ENCODE data around the gene SFR1. TPM values are rescaled to one million over a fixed set of nuclear protein-coding genes. Genes with fewer than 3 reads are reported as not detected.

Gene SFR1
- total RNA-seq, 1 experiment from 2014 or later = 4.3 TPM

- no peaks in the 10 kb centered on the region for H3F3A ChIP-seq (ENCODE audit: insufficient read depth, low read depth)
- no TSS peak for BruUV-seq (replicated peaks)
- no peaks in the 10 kb centered on the region for H3K9me2 ChIP-seq (ENCODE audit: insufficient read depth)
- no peaks in the 10 kb centered on the region for H3K4me1 ChIP-seq (replicated peaks; ENCODE audit: insufficient read depth)
- H3K9me3 ChIP-seq (ENCODE audit: insufficient read depth, low read depth) = no peaks in the 10 kb centered on the region
- no peak overlapping the region for H3K27ac ChIP-seq
- H3K27me3 ChIP-seq (ENCODE audit: insufficient read depth, low read depth) = no peaks in the 10 kb centered on the region
- no peak for DNase-seq
- H4K20me1 ChIP-seq (ENCODE audit: insufficient read depth) = no peaks in the 10 kb centered on the region
- no peaks in the 10 kb centered on the region for H3K79me2 ChIP-seq (ENCODE audit: low read depth)
- no peak overlapping the region for H3K4me2 ChIP-seq
- H3K36me3 ChIP-seq (ENCODE audit: low read depth) = no peaks in the 10 kb centered on the region
- POLR2A ChIA-PET (ENCODE audit: unreplicated experiment) = no interaction called here
- H2AFZ ChIP-seq = no peak overlapping the region
- TF ChIP-seq CTCF (conservative IDR thresholded peaks at IDR 0.05) (no peak), EZH2 (IDR thresholded peaks at IDR 0.05; ENCODE audit: low read depth) (no peak)
- H3K4me3 ChIP-seq = no peak overlapping the region
- CTCF ChIA-PET = no interaction called here
- intact Hi-C loops (cut with micrococcal nuclease; ENCODE audit: unreplicated experiment) = no loop called here
Measured at GRCh38 chr10:104142081-104142480, 20.1 kb downstream of the SFR1 start.

DNA sequence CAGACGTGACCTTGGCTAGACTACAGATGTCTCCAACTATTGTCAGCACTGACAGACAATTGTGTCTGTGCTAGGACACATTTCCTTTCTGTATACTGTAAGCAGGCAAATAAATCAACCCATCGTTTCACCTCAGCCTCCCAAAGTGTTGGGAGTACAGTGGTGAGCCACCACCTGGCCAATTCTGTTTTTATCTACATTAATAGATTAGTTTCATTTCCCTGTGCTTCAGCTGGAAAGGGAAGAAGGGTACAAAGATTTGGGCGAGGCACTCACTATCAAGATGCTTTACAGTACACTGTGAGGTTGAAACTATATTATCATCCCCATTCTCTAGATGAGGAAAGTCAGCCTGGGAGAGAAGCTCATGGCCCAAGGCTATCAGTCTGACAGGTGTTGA, 21.9 kb downstream of the SFR1 start:
- ChIA-PET CTCF (no interaction called here), POLR2A (ENCODE audit: unreplicated experiment) (no interaction called here)
- BruUV-seq (replicated peaks) = no TSS peak
- Histone ChIP-seq H3K79me2 (ENCODE audit: low read depth) (no peaks in the 10 kb centered on the region), H3K9me2 (ENCODE audit: insufficient read depth) (no peaks in the 10 kb centered on the region), H3K27me3 (ENCODE audit: insufficient read depth, low read depth) (no peaks in the 10 kb centered on the region), H3K36me3 (ENCODE audit: low read depth) (no peaks in the 10 kb centered on the region), H4K20me1 (ENCODE audit: insufficient read depth) (no peaks in the 10 kb centered on the region), H2AFZ (no peak overlapping the region), H3K4me3 (no peak overlapping the region), H3K9me3 (ENCODE audit: insufficient read depth, low read depth) (no peaks in the 10 kb centered on the region), H3K4me1 (replicated peaks; ENCODE audit: insufficient read depth) (no peaks in the 10 kb centered on the region), H3K27ac (no peak overlapping the region), H3F3A (ENCODE audit: insufficient read depth, low read depth) (no peaks in the 10 kb centered on the region), H3K4me2 (no peak overlapping the region)
- intact Hi-C loops (cut with micrococcal nuclease; ENCODE audit: unreplicated experiment) = no loop called here
- no peak for TF ChIP-seq EZH2 (IDR thresholded peaks at IDR 0.05; ENCODE audit: low read depth)
- no peak for TF ChIP-seq CTCF (conservative IDR thresholded peaks at IDR 0.05)
- DNase-seq = no peak

GRCh38 chr10:104144931-104145330, 23.0 kb downstream of the SFR1 start:
- no peaks in the 10 kb centered on the region for H3K9me3 ChIP-seq (ENCODE audit: insufficient read depth, low read depth)
- H3K4me1 ChIP-seq (replicated peaks; ENCODE audit: insufficient read depth) = no peaks in the 10 kb centered on the region
- ChIA-PET CTCF (no interaction called here), POLR2A (ENCODE audit: unreplicated experiment) (no interaction called here)
- H3K36me3 ChIP-seq (ENCODE audit: low read depth) = no peaks in the 10 kb centered on the region
- no peak for DNase-seq
- no TSS peak for BruUV-seq (replicated peaks)
- no peak overlapping the region for H3K27ac ChIP-seq
- no peak for TF ChIP-seq EZH2 (IDR thresholded peaks at IDR 0.05; ENCODE audit: low read depth)
- TF ChIP-seq CTCF (conservative IDR thresholded peaks at IDR 0.05) = no peak
- no peak overlapping the region for H3K4me2 ChIP-seq
- H4K20me1 ChIP-seq (ENCODE audit: insufficient read depth) = no peaks in the 10 kb centered on the region
- H3K79me2 ChIP-seq (ENCODE audit: low read depth) = no peaks in the 10 kb centered on the region
- no peaks in the 10 kb centered on the region for H3F3A ChIP-seq (ENCODE audit: insufficient read depth, low read depth)
- intact Hi-C loops (cut with micrococcal nuclease; ENCODE audit: unreplicated experiment) = no loop called here
- no peak overlapping the region for H3K4me3 ChIP-seq
- no peak overlapping the region for H2AFZ ChIP-seq
- no peaks in the 10 kb centered on the region for H3K9me2 ChIP-seq (ENCODE audit: insufficient read depth)
- H3K27me3 ChIP-seq (ENCODE audit: insufficient read depth, low read depth) = no peaks in the 10 kb centered on the region

Measured in PC-9 (cell line).